Panc1 (cell line): ENCODE results near the gene NUP188. TPM values are rescaled to one million over a fixed set of nuclear protein-coding genes. Genes with fewer than 3 reads are reported as not detected.

Source experiments
- ATAC-seq: fragments of 200-7000 bp; cut with Tn5 transposase; 2 replicates; pipeline ENCODE4 v1.9.1; 2020; ENCODE audit warnings: mild to moderate bottlenecking, moderate library complexity
- BruUV-seq: library from RNA; stranded (reverse); fragments of 400-500 nt; replicated peaks from 2 replicates; lab custom pipeline; 2021; lab: Mats Ljungman, UMichigan
- CTCF ChIA-PET: fragments of 300-600 bp; sonication (Branson Sonifier 250); formaldehyde crosslinking; loops from one replicate; lab custom pipeline; 2022; ENCODE audit warnings: antibody characterized with exemption; lab: Charles Lee
- POLR2A ChIA-PET: fragments of 300-600 bp; sonication (Branson Sonifier 250); formaldehyde crosslinking; loops from one replicate; lab custom pipeline; 2022; ENCODE audit warnings: antibody characterized with exemption; lab: Charles Lee
- DNase-seq: peaks from one replicate; pipeline ENCODE4 v3.0.0-alpha.2; 2010; ENCODE audit warnings: low read depth, low spot score
- H3K27ac ChIP-seq: 2 replicates; pipeline ENCODE4 v1.5.1; 2011; ENCODE audit warnings: mild to moderate bottlenecking, low read length, inconsistent platforms
- H3K27me3 ChIP-seq: fragments of 200-500 bp; sonication (Bioruptor generic); 2 replicates; pipeline ENCODE4 v1.6.0; 2014; ENCODE audit warnings: low read length, inconsistent platforms; ENCODE audit not compliant: control insufficient read depth, insufficient read depth
- H3K36me3 ChIP-seq: fragments of 200-500 bp; sonication (Bioruptor generic); 2 replicates; pipeline ENCODE4 v1.5.1; 2014; ENCODE audit warnings: inconsistent platforms, mild to moderate bottlenecking, low read length, moderate library complexity; ENCODE audit not compliant: control insufficient read depth, insufficient read depth
- H3K4me1 ChIP-seq: 2 replicates; pipeline ENCODE4 v1.5.1; 2011; ENCODE audit warnings: inconsistent platforms, mild to moderate bottlenecking, low read length, moderate library complexity; ENCODE audit not compliant: control insufficient read depth, insufficient read depth
- H3K4me3 ChIP-seq, 2 experiments: 2 replicates each; pipeline ENCODE4 v1.5.1; 2011 to 2012; ENCODE audit warnings: low read depth in 2 of 2, low read length in 2 of 2, mild to moderate bottlenecking in 2 of 2, inconsistent platforms in 1 of 2, moderate library complexity in 1 of 2
- H3K9me3 ChIP-seq: fragments of 200-500 bp; sonication (Bioruptor generic); 2 replicates; pipeline ENCODE4 v1.5.1; 2014; ENCODE audit warnings: low read depth, mild to moderate bottlenecking, inconsistent platforms, low read length, moderate library complexity; ENCODE audit not compliant: control insufficient read depth, insufficient read depth
- CTCF ChIP-seq: fragments of 450-650 bp; IDR thresholded peaks from 2 replicates; pipeline ENCODE4 v1.5.1; 2017; ENCODE audit warnings: mild to moderate bottlenecking
- POLR2AphosphoS5 ChIP-seq: IDR thresholded peaks from 2 replicates; pipeline ENCODE4 v1.6.1; 2012; ENCODE audit warnings: mild to moderate bottlenecking, low read depth, low read length, moderate library complexity
- REST ChIP-seq, 2 experiments: IDR thresholded peaks; 2 replicates each; pipeline ENCODE4 v1.6.1; 2011 to 2012; ENCODE audit warnings: low read depth in 2 of 2, control low read depth in 1 of 2, low read length in 1 of 2, mild to moderate bottlenecking in 1 of 2, moderate library complexity in 1 of 2; ENCODE audit not compliant: insufficient read depth in 1 of 2
- SIN3A ChIP-seq: IDR thresholded peaks from 2 replicates; pipeline ENCODE4 v1.6.1; 2012; ENCODE audit warnings: low read depth, mild to moderate bottlenecking, low read length, moderate library complexity, borderline replicate concordance; ENCODE audit not compliant: insufficient read depth
- TCF7L2 ChIP-seq: IDR thresholded peaks from 2 replicates; pipeline ENCODE4 v1.6.1; 2011; ENCODE audit warnings: mild to moderate bottlenecking, low read depth, low read length, inconsistent platforms
- in situ Hi-C: cut with HindIII; loops from 2 replicates; pipeline ENCODE4 v1.10.0; 2016; ENCODE audit warnings: low sequenced_read_pairs, low pct_unique_long_range_greater_than_20kb
- intact Hi-C: fragments of 100-400 bp; cut with micrococcal nuclease; formaldehyde crosslinking; loops from one replicate; pipeline ENCODE4 v1.10.0; 2022; ENCODE audit not compliant: unreplicated experiment
- total RNA-seq: library from RNA; stranded (reverse); gene quantifications from one replicate; pipeline ENCODE4 v1.2.1, GENCODE V29; 2021; ENCODE audit not compliant: unreplicated experiment

NUP188 gene
- total RNA-seq, 1 experiment from 2014 or later = 69.9 TPM

- BruUV-seq = no TSS peak
- Histone ChIP-seq H3K9me3 (no peaks in the 10 kb centered on the region), H3K4me3 (peak within 1 kb of the TSS; percentile 68 to 72), H3K4me1 (peaks cover 6% of the 10 kb centered on the region), H3K36me3 (no peaks in the 10 kb centered on the region), H3K27me3 (no peaks in the 10 kb centered on the region), H3K27ac (peak within 1 kb of the TSS; percentile 66)
- TF ChIP-seq CTCF = peak; percentile 94
- no peak for TF ChIP-seq REST (IDR thresholded peaks at IDR 0.05; ENCODE audit: insufficient read depth in 1 of 2, low read depth in 2 of 2, low read length in 1 of 2)
- ChIA-PET CTCF (interaction anchor here (0.5 to 1.2 kb wide), 13 partner anchors 13 to 569 kb away, joined by 3 to 12 read pairs (median 3); partner anchors contain the start of gene DOLPP1), POLR2A (interaction anchor here (0.5 kb wide), 1 partner anchor 146 kb away, joined by 4 read pairs; no protein-coding TSS in a partner anchor)
- intact Hi-C loops = no loop called here
- in situ Hi-C loops = no loop called here
- DNase-seq (peak; percentile 62), ATAC-seq (peak; percentile 90)
Observed at GRCh38 chr9:129028192-129028966, 80.9 kb downstream of the NUP188 start, which contains the start of gene SH3GLB2. Gene SH3GLB2, minus strand, starts transcription at chr9:129028331. Its CDS starts 177 bp downstream, at chr9:129028154.

- Histone ChIP-seq H3K36me3 (no peaks in the 10 kb centered on the region), H3K27ac (no peak overlapping the region), H3K4me1 (no peaks in the 10 kb centered on the region), H3K4me3 (no peak overlapping the region), H3K27me3 (no peaks in the 10 kb centered on the region), H3K9me3 (no peaks in the 10 kb centered on the region)
- POLR2A ChIA-PET = interaction anchor here (0.7 kb wide), 1 partner anchor 522 kb away, joined by 8 read pairs; no protein-coding TSS in a partner anchor
- CTCF ChIA-PET = no interaction called here
- in situ Hi-C loops = no loop called here
- no TSS peak for BruUV-seq
- intact Hi-C loops = no loop called here
- no peak for ATAC-seq
- DNase-seq = no peak
- TF ChIP-seq TCF7L2 = no peak
- TF ChIP-seq REST (IDR thresholded peaks at IDR 0.05; ENCODE audit: insufficient read depth in 1 of 2, low read depth in 2 of 2, low read length in 1 of 2) = no peak
- no peak for TF ChIP-seq SIN3A
- no peak for TF ChIP-seq CTCF
- no peak for TF ChIP-seq POLR2AphosphoS5
Observed at GRCh38 chr9:129030191-129030590, 82.7 kb downstream of the NUP188 start.
